Vagina (tissue), 2 donors: ENCODE measurements around the gene AFG3L2.

ENCODE experiments used
- POLR2A ChIP-seq, 2 donors: fragments of 450-650 bp; IDR thresholded peaks; one replicate each; pipeline ENCODE4 v1.6.1; 2017; ENCODE audit warnings: antibody characterized with exemption in 2 of 2, mild to moderate bottlenecking in 2 of 2, moderate library complexity in 2 of 2
- POLR2AphosphoS5 ChIP-seq, 2 donors: sonication (generic); formaldehyde crosslinking; IDR thresholded peaks; one replicate each; pipeline ENCODE4 v1.9.0; 2017; ENCODE audit warnings: antibody characterized with exemption in 2 of 2, mild to moderate bottlenecking in 2 of 2, low read depth in 1 of 2; ENCODE audit not compliant: insufficient read depth in 1 of 2
- TF ChIP-seq, protein P1 (sequence below), 3 experiments: fragments of 450-650 bp in 2 of 3; fragments of 200-600 bp in 1 of 3; sonication (generic) in 1 of 3; IDR thresholded peaks; one replicate each; pipeline ENCODE4 v1.5.1; 2017 to 2019; ENCODE audit warnings: antibody characterized with exemption in 3 of 3, mild to moderate bottlenecking in 2 of 3, moderate library complexity in 2 of 3

DNA sequence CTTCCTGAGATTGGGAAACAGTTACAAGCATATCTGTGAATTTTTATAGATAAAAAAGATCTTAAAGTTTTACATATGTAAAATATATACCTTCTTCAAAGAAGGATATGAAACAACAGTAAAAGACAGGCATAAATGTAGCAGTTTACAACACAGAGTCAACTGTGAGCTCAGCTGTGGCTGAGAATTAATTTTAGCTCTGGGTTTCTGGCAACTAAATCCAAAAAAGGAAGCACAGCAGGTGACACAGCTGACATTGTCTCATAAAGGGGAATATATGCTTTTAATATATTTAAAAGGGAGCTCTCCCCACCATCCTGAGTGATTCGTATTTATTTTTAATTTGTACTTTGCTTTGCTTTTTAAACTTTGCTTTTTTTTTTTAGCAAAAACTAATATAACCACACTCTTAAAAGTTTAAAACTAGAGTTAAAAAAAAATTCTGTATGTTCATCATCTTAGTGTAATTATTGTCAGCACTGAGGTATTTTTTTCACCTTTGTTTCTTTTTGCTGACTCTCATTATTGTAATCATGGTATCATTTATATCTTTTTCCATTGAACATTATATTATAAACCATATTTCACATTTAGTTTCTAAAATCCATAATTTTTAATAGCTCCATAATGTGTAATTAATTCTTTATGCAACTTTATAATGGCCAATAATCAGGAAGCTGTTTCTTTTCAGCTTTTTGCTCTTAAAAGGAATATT lies 62.3 kb downstream of the AFG3L2 start:
- TF ChIP-seq POLR2AphosphoS5 (IDR thresholded peaks at IDR 0.05; ENCODE audit: insufficient read depth in 1 of 2, low read depth in 1 of 2) (no peak), POLR2A (IDR thresholded peaks at IDR 0.05) (no peak)
- TF ChIP-seq, protein P1, sequence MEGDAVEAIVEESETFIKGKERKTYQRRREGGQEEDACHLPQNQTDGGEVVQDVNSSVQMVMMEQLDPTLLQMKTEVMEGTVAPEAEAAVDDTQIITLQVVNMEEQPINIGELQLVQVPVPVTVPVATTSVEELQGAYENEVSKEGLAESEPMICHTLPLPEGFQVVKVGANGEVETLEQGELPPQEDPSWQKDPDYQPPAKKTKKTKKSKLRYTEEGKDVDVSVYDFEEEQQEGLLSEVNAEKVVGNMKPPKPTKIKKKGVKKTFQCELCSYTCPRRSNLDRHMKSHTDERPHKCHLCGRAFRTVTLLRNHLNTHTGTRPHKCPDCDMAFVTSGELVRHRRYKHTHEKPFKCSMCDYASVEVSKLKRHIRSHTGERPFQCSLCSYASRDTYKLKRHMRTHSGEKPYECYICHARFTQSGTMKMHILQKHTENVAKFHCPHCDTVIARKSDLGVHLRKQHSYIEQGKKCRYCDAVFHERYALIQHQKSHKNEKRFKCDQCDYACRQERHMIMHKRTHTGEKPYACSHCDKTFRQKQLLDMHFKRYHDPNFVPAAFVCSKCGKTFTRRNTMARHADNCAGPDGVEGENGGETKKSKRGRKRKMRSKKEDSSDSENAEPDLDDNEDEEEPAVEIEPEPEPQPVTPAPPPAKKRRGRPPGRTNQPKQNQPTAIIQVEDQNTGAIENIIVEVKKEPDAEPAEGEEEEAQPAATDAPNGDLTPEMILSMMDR (IDR thresholded peaks at IDR 0.05), result no peak
